HepG2 (cell line): ENCODE results near the gene MT4. TPM values are rescaled to one million over a fixed set of nuclear protein-coding genes. Genes with fewer than 3 reads are reported as not detected.

Experiments
- ATAC-seq: fragments of 200-7000 bp; cut with Tn5 transposase; 3 replicates; pipeline ENCODE4 v1.9.1; 2020; ENCODE audit warnings: mild to moderate bottlenecking, moderate library complexity
- BruUV-seq: library from RNA; stranded (reverse); fragments of 400-500 nt; replicated peaks from 2 replicates; lab custom pipeline; 2021; lab: Mats Ljungman, UMichigan
- CTCF ChIA-PET: fragments of 300-600 bp; formaldehyde crosslinking; extraction: SDS; loops from one replicate; lab custom pipeline; 2021; ENCODE audit warnings: low total read pairs, inconsistent platforms, low intra/inter-chr PET ratio; lab: Yijun Ruan, JAX
- POLR2A ChIA-PET: fragments of 350-600 bp; sonication (Branson Sonifier 250); formaldehyde crosslinking; loops from one replicate; lab custom pipeline; 2020; ENCODE audit warnings: antibody characterized with exemption, inconsistent platforms; lab: Yijun Ruan, JAX
- DNase-seq: peaks from one replicate; pipeline ENCODE4 v3.0.0-alpha.2; 2015; ENCODE audit warnings: low spot score
- FAIRE-seq: peaks from 3 replicates; lab custom pipeline; 2011; peaks lifted over from hg19 to GRCh38; lab: Jason Lieb, UNC
- H2AFZ ChIP-seq: one replicate; pipeline ENCODE4 v1.6.1; 2011; ENCODE audit warnings: low read length, inconsistent platforms
- H3K27ac ChIP-seq: fragments of 300-600 bp; 3 replicates; pipeline ENCODE4 v1.8.0; 2011; ENCODE audit warnings: mixed run types, mild to moderate bottlenecking, mixed read lengths, low read length, inconsistent platforms; ENCODE audit not compliant: insufficient read depth; ENCODE audit errors: extremely low read length
- H3K27me3 ChIP-seq, 2 experiments: fragments of 200-600 bp in 1 of 2; 2 replicates in 1 of 2; 3 replicates in 1 of 2; pipeline versions ENCODE4 v1.6.0 to v1.8.0; 2011; ENCODE audit warnings: low read length in 2 of 2, mild to moderate bottlenecking in 2 of 2, moderate library complexity in 2 of 2, inconsistent platforms in 1 of 2; ENCODE audit not compliant: insufficient read depth in 2 of 2, control insufficient read depth in 1 of 2
- H3K36me3 ChIP-seq, 2 experiments: fragments of 200-600 bp in 1 of 2; replicated peaks in 1 of 2; 2 replicates in 1 of 2; 3 replicates in 1 of 2; pipeline versions ENCODE4 v1.5.1 to v1.8.0; 2011; ENCODE audit warnings: low read length in 2 of 2, inconsistent platforms in 1 of 2; ENCODE audit not compliant: insufficient read depth in 2 of 2, control insufficient read depth in 1 of 2
- H3K4me1 ChIP-seq: 2 replicates; pipeline ENCODE4 v1.5.1; 2012; ENCODE audit warnings: low read length, inconsistent platforms; ENCODE audit not compliant: insufficient read depth
- H3K4me2 ChIP-seq: 2 replicates; pipeline ENCODE4 v1.6.0; 2011; ENCODE audit warnings: low read depth, low read length, inconsistent platforms
- H3K4me3 ChIP-seq, 3 experiments: fragments of 200-600 bp in 1 of 3; sonication (generic), shearing (Covaris generic) in 1 of 3; replicated peaks in 1 of 3; 2 replicates each; pipeline ENCODE4 v1.5.1; 2011 to 2016; ENCODE audit warnings: low read length in 3 of 3, inconsistent platforms in 2 of 3, low read depth in 2 of 3, mild to moderate bottlenecking in 2 of 3, control low read depth in 1 of 3, mixed read lengths in 1 of 3; ENCODE audit not compliant: insufficient read depth in 1 of 3
- H3K79me2 ChIP-seq: one replicate; pipeline ENCODE4 v1.6.1; 2011; ENCODE audit warnings: low read length, inconsistent platforms; ENCODE audit not compliant: insufficient read depth
- H3K9ac ChIP-seq: 2 replicates; pipeline ENCODE4 v1.6.0; 2011; ENCODE audit warnings: mild to moderate bottlenecking, low read depth, low read length, inconsistent platforms; ENCODE audit not compliant: insufficient read depth
- H3K9me3 ChIP-seq: 2 replicates; pipeline ENCODE4 v1.5.1; 2012; ENCODE audit warnings: mild to moderate bottlenecking, low read length
- H4K20me1 ChIP-seq: 2 replicates; pipeline ENCODE4 v1.6.0; 2011; ENCODE audit warnings: inconsistent platforms, mild to moderate bottlenecking, low read length, moderate library complexity; ENCODE audit not compliant: insufficient read depth
- CSRNP2 ChIP-seq: sonication (generic); formaldehyde crosslinking; conservative IDR thresholded peaks from 2 replicates; pipeline ENCODE4 v1.8.0; 2022; ENCODE audit warnings: low read depth, missing genetic modification reagents
- E2F1 ChIP-seq: sonication (generic); formaldehyde crosslinking; IDR thresholded peaks from 2 replicates; pipeline ENCODE4 v1.5.0; 2020; ENCODE audit warnings: missing genetic modification reagents
- ELK4 ChIP-seq: sonication (generic); formaldehyde crosslinking; IDR thresholded peaks from 2 replicates; pipeline ENCODE4 v1.9.0; 2021; ENCODE audit warnings: missing genetic modification reagents, borderline replicate concordance
- MIER3 ChIP-seq: IDR thresholded peaks from 2 replicates; pipeline ENCODE4 v1.6.1; 2016; ENCODE audit warnings: missing compliant biosample characterization, borderline replicate concordance
- NFRKB ChIP-seq: fragments of 450-650 bp; IDR thresholded peaks from 2 replicates; pipeline ENCODE4 v1.6.1; 2017
- RBAK ChIP-seq: sonication (generic); formaldehyde crosslinking; IDR thresholded peaks from 2 replicates; pipeline ENCODE4 v1.5.1; 2020; ENCODE audit warnings: mild to moderate bottlenecking, missing genetic modification reagents
- RCOR2 ChIP-seq: IDR thresholded peaks from 2 replicates; pipeline ENCODE4 v1.6.1; 2016; ENCODE audit warnings: missing biosample characterization, missing genetic modification reagents
- ZNF816 ChIP-seq: sonication (generic); formaldehyde crosslinking; IDR thresholded peaks from 2 replicates; pipeline ENCODE4 v1.8.0; 2022; ENCODE audit warnings: missing genetic modification reagents, mild to moderate bottlenecking, borderline replicate concordance
- WGBS: methylation state at CpG from one replicate; pipeline ENCODE4 v1.1.6; 2017; ENCODE audit warnings: low lambda C conversion rate; 5-methylcytosine and 5-hydroxymethylcytosine counted together
- in situ Hi-C: cut with HindIII; loops from 2 replicates; pipeline ENCODE4 v1.10.0; 2017; ENCODE audit warnings: low pct_unique_long_range_greater_than_20kb; ENCODE audit not compliant: extremely low pct_ligation_motif_present
- intact Hi-C: fragments of 100-400 bp; cut with micrococcal nuclease; formaldehyde crosslinking; loops from one replicate; pipeline ENCODE4 v1.10.0; 2022; ENCODE audit not compliant: unreplicated experiment
- polyA plus RNA-seq, 8 experiments: library from polyadenylated mRNA; depleted of rRNA in 3 of 8; stranded (reverse) in 7 of 8; unstranded in 1 of 8; fragments of >200 nt; fragmentation: Illumina TruSeq in 4 of 8; extraction: Trizol in 4 of 8; gene quantifications; 2 replicates each; pipeline versions ENCODE4 v1.2.1 to v1.2.3, GENCODE V29; 2011 to 2016; ENCODE audit warnings: low read depth in 4 of 8, missing spikeins in 1 of 8, mixed read lengths in 1 of 8; ENCODE audit not compliant: insufficient read depth in 1 of 8
- total RNA-seq, 5 experiments: library from RNA; depleted of rRNA; stranded (reverse); fragments of >200 nt; fragmentation: Illumina TruSeq; extraction: Trizol; gene quantifications; 2 replicates each; pipeline ENCODE4 v1.2.3, GENCODE V29; 2016; ENCODE audit warnings: low read depth in 1 of 5
- TF ChIP-seq, protein P1 (sequence below): sonication (generic); formaldehyde crosslinking; IDR thresholded peaks from 2 replicates; pipeline ENCODE4 v1.5.1; 2020; ENCODE audit warnings: mild to moderate bottlenecking, missing genetic modification reagents

The MT4 gene
- total and polyA plus RNA-seq, 2 of the 13 experiments (the other 11 are each of a cell fraction or from before 2014, with no cell fraction given) = not detected

DNA sequence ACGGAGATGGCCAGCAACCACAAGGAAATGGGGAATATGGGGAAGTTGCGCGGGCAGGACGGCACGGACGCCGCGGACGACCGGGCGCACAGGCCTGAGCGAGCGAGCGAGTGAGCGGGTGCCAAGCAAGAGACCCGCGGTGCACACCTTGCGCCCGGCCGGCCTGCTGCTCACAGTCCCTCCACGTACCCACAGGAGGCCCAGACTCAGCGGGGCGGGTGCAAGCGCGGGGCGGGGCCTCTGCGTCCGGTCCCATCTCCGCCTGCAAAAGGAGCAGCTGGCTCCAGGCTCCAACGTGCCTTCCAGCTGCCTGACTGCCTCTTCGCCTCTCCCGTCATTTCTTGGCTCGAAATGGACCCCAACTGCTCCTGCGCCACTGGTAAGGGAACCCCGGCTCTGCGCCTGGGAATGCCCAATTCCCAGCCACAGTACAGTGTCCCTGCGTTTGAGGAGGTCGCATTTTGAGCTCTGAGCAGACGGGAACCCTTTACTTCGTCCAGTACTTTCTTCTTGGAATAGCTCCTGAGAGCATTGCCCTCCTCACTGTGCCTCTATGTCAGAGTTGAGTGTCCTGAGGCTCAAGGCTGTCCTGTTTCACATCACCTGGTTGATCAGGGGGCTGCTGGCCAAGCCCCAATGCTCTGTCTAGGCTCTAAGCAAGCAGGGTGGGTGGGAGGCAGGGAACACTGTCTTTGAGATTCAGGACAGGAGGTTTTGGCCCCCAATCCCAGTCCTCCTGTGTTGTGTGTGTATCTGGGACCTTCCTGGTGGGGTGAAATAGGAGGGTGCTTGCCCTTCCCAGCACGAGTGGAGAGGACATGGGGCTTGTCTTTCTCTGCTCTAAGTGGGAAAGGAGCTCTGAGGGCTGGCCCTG is 52.6 kb downstream of the MT4 start:
- intact Hi-C loops (no loop called here), in situ Hi-C loops (no loop called here)
- Histone ChIP-seq H3K36me3 (no peaks in the 10 kb centered on the region), H2AFZ (no peak overlapping the region), H3K9ac (no peak overlapping the region), H3K79me2 (no peaks in the 10 kb centered on the region), H3K27me3 (peaks cover 11 to 37% of the 10 kb centered on the region in 2 experiments; a peak in 4 of 5 replicates), H3K4me2 (no peak overlapping the region), H3K9me3 (no peaks in the 10 kb centered on the region), H3K27ac (no peak overlapping the region), H3K4me3 (no peak overlapping the region), H3K4me1 (peaks cover 21% of the 10 kb centered on the region), H4K20me1 (no peaks in the 10 kb centered on the region)
- ChIA-PET CTCF (no interaction called here), POLR2A (interaction anchor here (1.8 kb wide), 1 partner anchor 11 kb away, joined by 6 read pairs; no protein-coding TSS in a partner anchor)
- BruUV-seq = no TSS peak
- FAIRE-seq (no peak), DNase-seq (no peak), ATAC-seq (peak; percentile 31; the same call in 2 of the 3 replicates)
- TF ChIP-seq CSRNP2 (CRISPR knock-in tag) = no peak
- 73% methylated on average over 36 of the region's 41 CpGs for WGBS

- Histone ChIP-seq H3K9ac (no peak overlapping the region), H4K20me1 (no peaks in the 10 kb centered on the region), H3K4me1 (peaks cover 28% of the 10 kb centered on the region), H3K27ac (no peak overlapping the region), H3K36me3 (no peaks in the 10 kb centered on the region), H3K79me2 (no peaks in the 10 kb centered on the region), H3K4me2 (no peak overlapping the region), H3K4me3 (no peak overlapping the region), H3K27me3 (peaks cover 11 to 38% of the 10 kb centered on the region in 2 experiments; a peak in 4 of 5 replicates), H3K9me3 (no peaks in the 10 kb centered on the region), H2AFZ (no peak overlapping the region)
- ATAC-seq (no peak), DNase-seq (no peak), FAIRE-seq (no peak)
- in situ Hi-C loops (no loop called here), intact Hi-C loops (no loop called here)
- 0% methylated on average over 6 of the region's 6 CpGs for WGBS
- no TSS peak for BruUV-seq
- ChIA-PET POLR2A (interaction anchor here (1.8 kb wide), 1 partner anchor 11 kb away, joined by 6 read pairs; no protein-coding TSS in a partner anchor), CTCF (no interaction called here)
- no peak for TF ChIP-seq E2F1 (CRISPR knock-in tag)
- no peak for TF ChIP-seq MIER3 (CRISPR knock-in tag)
- TF ChIP-seq NFRKB = no peak
- TF ChIP-seq, protein P1, sequence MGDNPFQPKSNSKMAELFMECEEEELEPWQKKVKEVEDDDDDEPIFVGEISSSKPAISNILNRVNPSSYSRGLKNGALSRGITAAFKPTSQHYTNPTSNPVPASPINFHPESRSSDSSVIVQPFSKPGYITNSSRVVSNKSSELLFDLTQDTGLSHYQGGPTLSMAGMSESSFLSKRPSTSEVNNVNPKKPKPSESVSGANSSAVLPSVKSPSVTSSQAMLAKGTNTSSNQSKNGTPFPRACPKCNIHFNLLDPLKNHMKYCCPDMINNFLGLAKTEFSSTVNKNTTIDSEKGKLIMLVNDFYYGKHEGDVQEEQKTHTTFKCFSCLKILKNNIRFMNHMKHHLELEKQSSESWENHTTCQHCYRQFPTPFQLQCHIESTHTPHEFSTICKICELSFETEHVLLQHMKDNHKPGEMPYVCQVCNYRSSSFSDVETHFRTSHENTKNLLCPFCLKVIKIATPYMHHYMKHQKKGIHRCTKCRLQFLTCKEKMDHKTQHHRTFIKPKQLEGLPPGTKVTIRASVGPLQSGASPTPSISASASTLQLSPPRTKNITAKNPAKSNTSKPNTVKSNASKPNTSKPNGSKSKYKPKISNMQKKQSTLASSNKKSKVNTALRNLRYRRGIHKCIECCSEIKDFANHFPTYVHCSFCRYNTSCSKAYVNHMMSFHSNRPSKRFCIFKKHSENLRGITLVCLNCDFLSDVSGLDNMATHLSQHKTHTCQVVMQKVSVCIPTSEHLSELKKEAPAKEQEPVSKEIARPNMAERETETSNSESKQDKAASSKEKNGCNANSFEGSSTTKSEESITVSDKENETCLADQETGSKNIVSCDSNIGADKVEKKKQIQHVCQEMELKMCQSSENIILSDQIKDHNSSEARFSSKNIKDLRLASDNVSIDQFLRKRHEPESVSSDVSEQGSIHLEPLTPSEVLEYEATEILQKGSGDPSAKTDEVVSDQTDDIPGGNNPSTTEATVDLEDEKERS (CRISPR knock-in tag) = no peak
- TF ChIP-seq RBAK (CRISPR knock-in tag) = no peak
- no peak for TF ChIP-seq ZNF816
- no peak for TF ChIP-seq RCOR2 (CRISPR knock-in tag)
- TF ChIP-seq ELK4 = no peak
Observed at GRCh38 chr16:56618138-56618537, 53.3 kb downstream of the MT4 start.
